Activated CD8-positive, alpha-beta T cell treated with anti-CD3 and anti-CD28 coated beads, Interleukin-2, amount 10 ng/mL, durations not matched to agents 7 days and 5 days (primary cell): ENCODE data around the gene BLOC1S4. TPM values are rescaled to one million over a fixed set of nuclear protein-coding genes. Genes with fewer than 3 reads are reported as not detected.

Experiments used
- ATAC-seq: fragments of 150-1000 bp; cut with Tn5 transposase; one replicate; pipeline ENCODE4 v1.10.0; 2021; ENCODE audit warnings: moderate library complexity
- CTCF ChIA-PET: fragments of 350-600 bp; sonication (Branson Sonifier 250); formaldehyde crosslinking; loops from one replicate; lab custom pipeline; 2021; ENCODE audit warnings: antibody characterized with exemption; lab: Charles Lee
- POLR2A ChIA-PET: fragments of 350-600 bp; sonication (Branson Sonifier 250); formaldehyde crosslinking; loops from one replicate; lab custom pipeline; 2021; ENCODE audit warnings: antibody characterized with exemption; lab: Charles Lee
- DNase-seq: peaks from one replicate; pipeline ENCODE4 v3.0.0-alpha.2; 2020
- H3K27ac Mint-ChIP-seq: one replicate; pipeline ENCODE4 v1.8.0; 2021; ENCODE audit warnings: mild to moderate bottlenecking, mixed read lengths
- H3K27me3 Mint-ChIP-seq: one replicate; pipeline ENCODE4 v1.8.0; 2021; ENCODE audit warnings: low read depth, mixed read lengths
- H3K36me3 Mint-ChIP-seq: one replicate; pipeline ENCODE4 v1.8.0; 2021; ENCODE audit warnings: low read depth, mixed read lengths
- H3K4me1 Mint-ChIP-seq: one replicate; pipeline ENCODE4 v1.8.0; 2021; ENCODE audit warnings: low read depth, mixed read lengths
- H3K4me3 Mint-ChIP-seq: one replicate; pipeline ENCODE4 v1.8.0; 2021; ENCODE audit warnings: mild to moderate bottlenecking, mixed read lengths
- H3K9me3 Mint-ChIP-seq: one replicate; pipeline ENCODE4 v1.8.0; 2022; ENCODE audit warnings: mixed read lengths; ENCODE audit not compliant: insufficient read depth
- total RNA-seq, 2 experiments: library from RNA; stranded (reverse); gene quantifications; one replicate each; pipeline ENCODE4 v1.2.3, GENCODE V29; 2021

The BLOC1S4 gene
- total RNA-seq, 2 experiments from 2014 or later, result 19.6 to 21.5 TPM

DNA sequence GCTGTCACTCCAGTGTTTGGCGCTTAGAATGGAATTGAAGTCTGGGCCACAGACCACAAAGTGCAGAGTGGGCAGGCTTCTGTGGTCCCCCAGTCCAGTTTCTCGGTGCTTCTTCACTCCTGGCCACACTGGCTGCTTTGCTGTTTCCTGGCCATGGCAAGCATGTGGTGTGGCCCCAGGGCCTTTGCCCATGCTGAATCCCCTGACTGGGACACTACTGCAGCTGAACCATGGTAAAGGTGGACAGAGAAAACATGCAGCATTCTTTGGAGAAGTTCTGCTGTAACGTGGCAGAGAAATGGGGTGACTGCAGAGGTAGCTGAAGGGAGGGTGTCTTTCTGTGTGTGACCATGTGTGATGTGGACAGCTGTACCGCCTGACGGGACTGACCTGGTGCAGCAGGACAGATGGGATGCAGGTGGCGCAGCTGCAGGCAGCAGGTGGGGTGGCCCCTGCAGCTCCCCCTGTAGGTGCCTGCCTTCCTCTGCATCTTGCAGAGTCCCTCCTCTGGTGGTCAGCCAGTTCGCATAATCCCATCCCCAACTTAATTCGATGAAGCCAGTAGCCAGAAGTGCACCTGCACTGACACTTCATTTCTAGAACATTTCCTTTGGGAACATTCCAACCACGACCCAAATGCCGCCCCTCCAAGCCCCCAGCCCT, 35.5 kb upstream of the BLOC1S4 start:
- ATAC-seq, result no peak
- CTCF ChIA-PET, result interaction anchor here (0.7 to 2.4 kb wide), 7 partner anchors 10 to 32 kb away, joined by 3 to 16 read pairs (median 5); no protein-coding TSS in a partner anchor
- peaks cover 65% of the 10 kb centered on the region for H3K4me1 Mint-ChIP-seq

DNA sequence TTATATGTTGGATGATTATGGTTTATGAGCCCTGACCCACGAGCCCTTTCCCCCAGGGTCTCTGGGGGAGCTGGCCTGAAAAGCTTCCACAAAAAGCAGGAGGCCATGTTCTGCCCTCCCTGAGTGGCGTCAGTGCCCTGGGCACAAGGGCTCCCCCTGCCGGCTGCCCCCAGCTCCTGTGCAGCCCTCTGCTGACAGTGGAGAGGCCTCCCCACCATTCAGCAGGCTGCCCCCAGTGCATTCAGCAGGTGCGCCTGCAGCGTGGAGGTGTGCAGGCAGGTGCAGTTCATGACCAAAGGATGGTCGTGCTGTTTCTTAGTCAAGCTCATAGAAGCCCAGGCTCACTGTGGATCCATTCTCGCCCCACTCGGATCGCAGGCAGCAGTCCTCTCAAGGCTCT, 34.8 kb upstream of the BLOC1S4 start:
- H3K36me3 Mint-ChIP-seq, result peaks cover 68% of the 10 kb centered on the region
- H3K9me3 Mint-ChIP-seq, result no peaks in the 10 kb centered on the region
- ChIA-PET POLR2A (interaction anchor here (1.1 to 1.9 kb wide), 2 partner anchors 15 to 41 kb away, joined by 3 to 7 read pairs; partner anchors contain the start of gene MRFAP1), CTCF (interaction anchor here (1.1 to 2.4 kb wide), 6 partner anchors 9 to 20 kb away, joined by 3 to 16 read pairs (median 5); no protein-coding TSS in a partner anchor)
- H3K27me3 Mint-ChIP-seq, result no peaks in the 10 kb centered on the region
- H3K27ac Mint-ChIP-seq, result no peak overlapping the region
- peaks cover 64% of the 10 kb centered on the region for H3K4me1 Mint-ChIP-seq
- H3K4me3 Mint-ChIP-seq, result no peak overlapping the region
- DNase-seq (no peak), ATAC-seq (no peak)

More for the DNA sequence above, 35.5 kb upstream of the BLOC1S4 start:
- Mint-ChIP-seq H3K27me3 (no peaks in the 10 kb centered on the region), H3K36me3 (peaks cover 71% of the 10 kb centered on the region), H3K27ac (peak overlapping the region; percentile 18), H3K9me3 (no peaks in the 10 kb centered on the region), H3K4me3 (no peak overlapping the region)
- DNase-seq, result no peak
- POLR2A ChIA-PET, result interaction anchor here (1.1 to 1.9 kb wide), 2 partner anchors 16 to 40 kb away, joined by 3 to 7 read pairs; partner anchors contain the start of gene MRFAP1

DNA sequence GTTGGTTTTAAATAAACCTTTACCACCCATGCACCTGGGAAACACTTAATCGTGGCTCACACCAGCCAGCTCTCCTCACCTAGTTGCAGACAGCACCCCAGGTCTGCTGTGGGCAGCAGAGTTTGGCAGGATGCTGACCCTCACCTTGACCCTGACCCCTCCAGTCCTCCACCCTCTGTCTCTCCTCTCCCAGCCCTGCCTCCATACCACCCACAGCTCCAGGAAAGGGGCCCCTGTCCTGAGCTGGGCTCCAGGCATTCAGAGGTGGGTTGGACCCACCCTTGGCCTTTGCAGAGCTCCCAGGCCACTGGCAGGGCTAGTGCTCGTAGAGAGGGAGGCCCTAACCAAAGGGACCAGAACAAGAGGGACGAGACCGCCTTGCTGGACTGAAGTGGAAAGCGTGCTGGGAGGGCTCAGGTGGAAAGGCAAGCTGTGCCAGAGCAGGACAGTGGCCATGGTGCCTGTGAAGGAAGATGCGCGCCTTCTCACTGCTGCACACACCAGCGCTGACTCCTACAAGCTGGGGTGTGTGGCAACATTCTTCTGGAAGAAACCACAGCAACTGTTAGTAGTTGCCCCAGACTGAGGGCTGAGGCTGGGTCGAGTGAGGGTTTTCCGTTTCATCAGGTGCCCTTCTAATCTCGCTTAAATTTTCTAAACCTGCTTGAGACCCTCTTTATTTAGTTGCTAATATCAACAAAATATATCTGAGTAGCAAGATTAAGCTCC, 32.9 kb upstream of the BLOC1S4 start:
- ChIA-PET CTCF (interaction anchor here (0.8 to 2.1 kb wide), 5 partner anchors 8 to 190 kb away, joined by 3 to 13 read pairs (median 3); a partner anchor contains a TSS), POLR2A (interaction anchor here (0.9 to 3.4 kb wide), 4 partner anchors 9 to 42 kb away, joined by 3 to 20 read pairs (median 4); partner anchors contain the start of gene MRFAP1)
- H3K36me3 Mint-ChIP-seq, result peaks cover 69% of the 10 kb centered on the region
- H3K27ac Mint-ChIP-seq, result no peak overlapping the region
- no peak overlapping the region for H3K4me3 Mint-ChIP-seq
- ATAC-seq (no peak), DNase-seq (no peak)
- no peaks in the 10 kb centered on the region for H3K27me3 Mint-ChIP-seq
- peaks cover 65% of the 10 kb centered on the region for H3K4me1 Mint-ChIP-seq
- no peaks in the 10 kb centered on the region for H3K9me3 Mint-ChIP-seq

- Mint-ChIP-seq H3K9me3 (no peaks in the 10 kb centered on the region), H3K4me3 (no peak overlapping the region)
- POLR2A ChIA-PET, result interaction anchor here (3.4 kb wide), 1 partner anchor 11 kb away, joined by 20 read pairs; a partner anchor contains a TSS
Measured at GRCh38 chr4:6684656-6685055, 31.3 kb upstream of the BLOC1S4 start.

DNA sequence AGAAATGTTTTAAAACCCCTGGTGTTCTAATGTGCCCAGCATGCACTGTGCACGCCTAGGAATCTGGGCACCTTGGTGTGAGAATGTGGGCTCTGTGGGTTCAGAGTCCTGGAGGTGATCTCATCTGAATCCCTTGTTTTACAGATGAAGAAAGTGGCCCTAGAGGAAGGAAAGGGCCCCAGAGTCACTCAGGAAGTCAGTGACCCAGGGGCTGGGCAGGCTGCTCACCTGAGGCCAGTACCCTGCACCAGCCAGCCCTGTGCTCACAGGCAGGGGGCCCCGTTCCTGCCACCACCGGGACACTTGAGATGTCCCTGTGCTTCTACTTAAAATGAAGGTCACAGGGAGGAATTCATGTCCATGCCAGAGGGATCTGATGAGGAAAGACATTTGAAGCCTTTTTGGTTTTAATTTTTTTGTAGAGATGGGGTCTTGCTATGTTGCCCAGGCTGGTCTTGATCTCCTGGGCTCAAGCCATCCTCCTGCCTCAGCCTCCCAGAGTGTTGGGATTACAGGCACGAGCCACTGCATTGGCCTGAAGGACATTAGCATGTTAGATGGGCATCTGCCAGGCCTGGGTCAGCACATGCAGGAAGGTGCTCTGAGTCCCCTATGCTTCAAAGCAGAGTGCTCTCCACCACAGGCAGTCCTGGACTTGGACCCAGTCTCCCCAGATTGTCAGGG, 29.7 kb upstream of the BLOC1S4 start:
- peak overlapping the region; percentile 67 for H3K27ac Mint-ChIP-seq
- peaks cover 74% of the 10 kb centered on the region for H3K4me1 Mint-ChIP-seq
- ATAC-seq, result no peak
- no peak for DNase-seq
- H3K36me3 Mint-ChIP-seq, result peaks cover 58% of the 10 kb centered on the region
- H3K4me3 Mint-ChIP-seq, result no peak overlapping the region
- H3K27me3 Mint-ChIP-seq, result no peaks in the 10 kb centered on the region
- POLR2A ChIA-PET, result interaction anchor here (1.2 to 3.4 kb wide), 2 partner anchors 11 to 12 kb away, joined by 8 to 20 read pairs; a partner anchor contains a TSS
- CTCF ChIA-PET, result interaction anchor here (1.0 to 7.1 kb wide), 3 partner anchors 10 to 436 kb away, joined by 4 to 94 read pairs (median 4); no protein-coding TSS in a partner anchor
- no peaks in the 10 kb centered on the region for H3K9me3 Mint-ChIP-seq

More at GRCh38 chr4:6684656-6685055, 31.3 kb upstream of the BLOC1S4 start:
- Mint-ChIP-seq H3K27ac (no peak overlapping the region), H3K36me3 (peaks cover 69% of the 10 kb centered on the region), H3K27me3 (no peaks in the 10 kb centered on the region), H3K4me1 (peaks cover 71% of the 10 kb centered on the region)
- CTCF ChIA-PET, result interaction anchor here (1.0 to 1.4 kb wide), 2 partner anchors 25 to 32 kb away, joined by 3 to 4 read pairs; no protein-coding TSS in a partner anchor
- DNase-seq (no peak), ATAC-seq (no peak)

DNA sequence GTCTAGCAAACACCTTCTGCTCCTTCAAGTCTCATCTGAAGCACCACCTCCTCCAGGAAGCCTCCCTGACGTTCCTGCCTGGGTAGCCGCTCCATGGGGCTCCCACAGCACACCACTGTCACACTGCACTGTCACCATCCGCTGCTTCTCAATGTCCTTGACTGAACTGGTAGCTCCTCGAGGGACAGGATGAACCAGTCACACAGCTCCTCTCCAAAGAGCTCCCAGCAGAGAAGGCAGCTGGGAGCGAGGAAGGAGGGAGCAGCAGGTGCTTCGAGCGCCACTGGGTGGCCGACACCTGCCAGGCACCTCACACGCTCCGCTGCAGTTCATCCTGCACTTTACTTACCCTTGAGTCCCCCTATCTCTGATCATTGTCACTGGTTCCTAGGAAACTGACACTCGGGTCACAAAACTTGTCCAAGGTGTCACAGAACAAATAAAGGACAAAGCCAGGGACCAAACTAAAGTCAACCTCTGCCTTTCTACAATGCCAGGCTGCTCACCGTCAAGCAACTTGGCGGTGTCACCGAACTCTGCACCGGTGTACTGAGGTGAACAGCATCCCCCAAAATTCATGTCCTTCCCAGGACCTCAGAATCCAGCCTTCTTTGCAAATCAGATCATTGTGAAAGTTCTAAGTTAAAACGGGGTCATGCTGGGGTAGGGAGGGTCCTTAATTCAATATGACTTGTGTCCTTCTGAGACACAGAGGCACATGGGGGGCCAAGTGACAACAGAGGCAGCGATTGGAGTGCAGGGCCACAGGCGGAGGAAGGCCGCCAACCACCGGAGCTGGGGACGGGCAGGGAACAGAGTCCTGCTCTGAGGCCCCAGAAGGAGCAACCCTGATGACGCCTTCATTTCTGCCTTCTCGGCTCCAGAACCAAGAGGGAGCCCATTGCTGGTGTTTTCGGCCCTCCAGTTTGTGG, 27.8 kb upstream of the BLOC1S4 start:
- DNase-seq (no peak), ATAC-seq (no peak)
- no peaks in the 10 kb centered on the region for H3K27me3 Mint-ChIP-seq
- CTCF ChIA-PET, result interaction anchor here (1.1 to 7.1 kb wide), 7 partner anchors 10 to 31 kb away, joined by 4 to 94 read pairs (median 20); partner anchors contain the start of genes BLOC1S4 and MRFAP1L1
- POLR2A ChIA-PET, result interaction anchor here (1.1 to 3.8 kb wide), 4 partner anchors 13 to 47 kb away, joined by 3 to 87 read pairs (median 16); partner anchors contain the start of genes BLOC1S4 and MRFAP1
- H3K36me3 Mint-ChIP-seq, result peaks cover 48% of the 10 kb centered on the region
- peak overlapping the region; percentile 81 for H3K4me3 Mint-ChIP-seq
- H3K4me1 Mint-ChIP-seq, result peaks cover 78% of the 10 kb centered on the region
- peak overlapping the region; percentile 91 for H3K27ac Mint-ChIP-seq
- H3K9me3 Mint-ChIP-seq, result no peaks in the 10 kb centered on the region

- ATAC-seq (peak; percentile 83), DNase-seq (peak; percentile 92)
- no peaks in the 10 kb centered on the region for H3K27me3 Mint-ChIP-seq
- peak overlapping the region; percentile 91 for H3K27ac Mint-ChIP-seq
- H3K9me3 Mint-ChIP-seq, result no peaks in the 10 kb centered on the region
- POLR2A ChIA-PET, result interaction anchor here (1.1 to 3.8 kb wide), 7 partner anchors 12 to 115 kb away, joined by 3 to 87 read pairs (median 13); partner anchors contain the start of genes BLOC1S4, MRFAP1 and MRFAP1L1
- peak overlapping the region; percentile 81 for H3K4me3 Mint-ChIP-seq
- CTCF ChIA-PET, result interaction anchor here (1.4 to 7.1 kb wide), 8 partner anchors 8 to 114 kb away, joined by 3 to 94 read pairs (median 18); partner anchors contain the start of genes BLOC1S4, MAN2B2 and MRFAP1L1
- peaks cover 85% of the 10 kb centered on the region for H3K4me1 Mint-ChIP-seq
- H3K36me3 Mint-ChIP-seq, result peaks cover 48% of the 10 kb centered on the region
Measured at GRCh38 chr4:6688879-6689505, 27.0 kb upstream of the BLOC1S4 start.

DNA sequence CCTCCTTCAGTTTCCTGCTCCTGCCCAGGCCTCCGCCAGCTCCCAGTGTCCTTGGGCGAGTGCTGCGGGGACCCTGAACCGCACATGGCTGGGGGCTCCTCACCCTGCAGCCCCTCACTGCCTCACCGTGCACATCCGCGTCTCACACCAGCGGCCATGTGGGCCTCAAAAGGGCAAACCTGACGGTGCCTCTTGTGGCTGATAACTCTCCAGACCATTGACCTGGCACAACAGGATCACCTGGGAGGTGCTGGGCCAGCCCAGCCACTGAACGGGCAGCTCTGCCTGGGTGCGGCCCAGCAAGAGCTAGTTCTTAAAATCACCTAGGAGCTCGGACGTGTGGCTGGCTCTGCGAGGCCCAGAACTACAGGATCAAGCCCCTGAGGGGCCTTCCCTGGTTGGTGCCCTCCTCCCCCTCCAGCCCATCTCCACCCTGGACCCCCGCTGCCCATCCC, 26.4 kb upstream of the BLOC1S4 start:
- H3K27ac Mint-ChIP-seq, result peak overlapping the region; percentile 91
- CTCF ChIA-PET, result interaction anchor here (1.2 to 7.1 kb wide), 10 partner anchors 8 to 184 kb away, joined by 3 to 94 read pairs (median 16); partner anchors contain the start of genes BLOC1S4, MAN2B2 and MRFAP1L1
- ATAC-seq, result peak; percentile 10

GRCh38 chr4:6692379-6692778, 23.6 kb upstream of the BLOC1S4 start:
- CTCF ChIA-PET, result interaction anchor here (1.2 to 7.1 kb wide), 3 partner anchors 9 to 17 kb away, joined by 5 to 94 read pairs (median 7); no protein-coding TSS in a partner anchor
- H3K27me3 Mint-ChIP-seq, result no peaks in the 10 kb centered on the region
- no peak overlapping the region for H3K4me3 Mint-ChIP-seq
- POLR2A ChIA-PET, result interaction anchor here (4.8 kb wide), 2 partner anchors 16 to 17 kb away, joined by 37 to 65 read pairs; partner anchors contain the start of gene MRFAP1L1
- H3K36me3 Mint-ChIP-seq, result peaks cover 28% of the 10 kb centered on the region
- DNase-seq (no peak), ATAC-seq (no peak)
- H3K9me3 Mint-ChIP-seq, result no peaks in the 10 kb centered on the region
- peaks cover 93% of the 10 kb centered on the region for H3K4me1 Mint-ChIP-seq
- peak overlapping the region; percentile 84 for H3K27ac Mint-ChIP-seq

More for the DNA sequence above, 26.4 kb upstream of the BLOC1S4 start:
- POLR2A ChIA-PET, result interaction anchor here (1.2 to 3.8 kb wide), 7 partner anchors 11 to 115 kb away, joined by 4 to 87 read pairs (median 25); partner anchors contain the start of genes BLOC1S4, MRFAP1 and MRFAP1L1
- peaks cover 48% of the 10 kb centered on the region for H3K36me3 Mint-ChIP-seq
- peak overlapping the region; percentile 81 for H3K4me3 Mint-ChIP-seq
- H3K4me1 Mint-ChIP-seq, result peaks cover 90% of the 10 kb centered on the region
- DNase-seq, result no peak
- H3K9me3 Mint-ChIP-seq, result no peaks in the 10 kb centered on the region
- no peaks in the 10 kb centered on the region for H3K27me3 Mint-ChIP-seq
